Tibial nerve (tissue), 4 donors: ENCODE results near the gene CARNS1. TPM values are rescaled to one million over a fixed set of nuclear protein-coding genes. Genes with fewer than 3 reads are reported as not detected.

Experiments
- DNase-seq, 2 donors: peaks; one replicate each; pipeline ENCODE4 v3.0.0-alpha.2; 2019; ENCODE audit warnings: low spot score in 2 of 2
- H3K27ac ChIP-seq, 4 donors: fragments of 200-600 bp; sonication (generic) in 3 of 4; one replicate each; pipeline ENCODE4 v1.5.1; 2017 to 2019; ENCODE audit warnings: mild to moderate bottlenecking in 1 of 4
- H3K27me3 ChIP-seq, 2 donors: fragments of 200-600 bp; sonication (generic) in 1 of 2; one replicate each; pipeline versions ENCODE4 v1.5.1 to v1.6.0; 2017 to 2019
- H3K36me3 ChIP-seq, 3 donors: fragments of 200-600 bp; sonication (generic); one replicate each; pipeline ENCODE4 v1.5.1; 2018 to 2019
- H3K4me1 ChIP-seq, 4 donors: fragments of 200-600 bp; sonication (generic) in 3 of 4; one replicate each; pipeline ENCODE4 v1.5.1; 2017 to 2019
- H3K4me3 ChIP-seq, 4 donors: fragments of 200-600 bp; sonication (generic) in 3 of 4; one replicate each; pipeline ENCODE4 v1.5.1; 2017 to 2019; ENCODE audit warnings: mild to moderate bottlenecking in 1 of 4, moderate library complexity in 1 of 4
- H3K9me3 ChIP-seq, 4 donors: fragments of 200-600 bp; sonication (generic) in 3 of 4; one replicate each; pipeline ENCODE4 v1.5.1; 2017 to 2019
- EP300 ChIP-seq, 2 donors: sonication (generic); formaldehyde crosslinking; IDR thresholded peaks; one replicate each; pipeline ENCODE4 v1.6.1; 2017; ENCODE audit warnings: antibody characterized with exemption in 2 of 2, mild to moderate bottlenecking in 1 of 2
- POLR2A ChIP-seq, 2 donors: fragments of 450-650 bp; IDR thresholded peaks; one replicate each; pipeline ENCODE4 v1.6.1; 2017; ENCODE audit warnings: antibody characterized with exemption in 2 of 2, mild to moderate bottlenecking in 2 of 2, moderate library complexity in 2 of 2
- WGBS, 2 donors: methylation state at CpG; one replicate each; pipeline ENCODE4 v1.1.5; 2018; 5-methylcytosine and 5-hydroxymethylcytosine counted together
- total RNA-seq, 4 donors: library from RNA; depleted of rRNA; stranded (reverse); fragments of >200 nt; gene quantifications; one replicate each; pipeline ENCODE4 v1.1.0, GENCODE V29; 2016
- TF ChIP-seq, protein P1 (sequence below), 5 experiments: fragments of 200-600 bp in 3 of 5; fragments of 450-650 bp in 2 of 5; sonication (generic) in 3 of 5; IDR thresholded peaks; one replicate each; pipeline ENCODE4 v1.5.1; 2016 to 2019; ENCODE audit warnings: antibody characterized with exemption in 5 of 5, mild to moderate bottlenecking in 3 of 5, moderate library complexity in 2 of 5

CARNS1 gene
- total RNA-seq, 4 donors from 2014 or later, result 1.8 to 5.9 (median 4.3) TPM

DNA sequence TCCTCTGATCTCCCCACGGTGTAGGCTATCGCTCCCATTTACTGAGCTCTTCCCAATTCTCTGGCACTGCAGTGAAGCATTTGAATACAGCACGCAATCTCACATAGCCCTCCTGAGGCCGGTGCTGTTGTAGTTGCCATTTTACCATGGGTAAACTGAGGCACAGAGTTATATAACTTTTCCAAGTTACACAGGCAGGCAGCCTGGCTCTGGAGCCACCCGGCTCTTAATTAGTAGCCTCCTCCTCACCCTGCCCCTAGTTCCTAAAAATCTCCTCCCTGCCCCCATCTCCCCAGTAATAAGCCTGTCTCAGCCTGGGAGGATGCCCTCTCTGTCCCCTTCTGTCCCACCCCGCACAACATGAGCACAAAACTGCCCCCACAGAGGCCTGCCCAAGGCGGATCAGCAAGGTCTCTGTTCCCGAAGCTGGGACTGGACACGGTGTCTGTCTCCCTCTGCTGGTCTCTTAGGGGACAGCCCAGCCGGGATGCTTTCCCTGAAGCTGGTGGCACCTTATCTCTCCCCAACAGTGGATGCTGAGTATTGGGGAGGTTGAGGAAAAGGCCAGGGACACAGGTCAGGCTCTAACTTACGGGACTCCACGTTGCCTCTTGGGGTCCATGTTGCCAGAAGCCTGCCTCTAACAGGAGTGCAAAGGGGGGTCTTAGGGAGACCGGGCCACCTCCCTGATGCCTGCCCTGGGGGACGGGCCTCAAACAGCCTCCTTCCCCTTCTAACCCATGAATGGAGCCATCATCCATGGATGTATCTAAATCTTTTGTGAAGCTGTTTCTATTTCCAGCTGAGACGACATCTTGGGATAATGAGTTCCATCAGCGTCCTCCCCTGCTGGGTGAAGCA lies 33.0 kb upstream of the CARNS1 start:
- Histone ChIP-seq H3K9me3 (no peaks in the 10 kb centered on the region), H3K27ac (peak overlapping the region in 1 of 4 donors; percentile 13), H3K4me1 (peaks cover 0 to 41% (median 8%) of the 10 kb centered on the region in 4 donors), H3K4me3 (no peak overlapping the region), H3K27me3 (no peaks in the 10 kb centered on the region), H3K36me3 (no peaks in the 10 kb centered on the region)
- peak; percentile 74 to 86 for DNase-seq
- WGBS, 2 donors, result 36 to 39% methylated on average over 16 of the region's 16 CpGs
- TF ChIP-seq EP300 (IDR thresholded peaks at IDR 0.05) (peak in 1 of 2 donors; percentile 37), POLR2A (IDR thresholded peaks at IDR 0.05) (no peak)
- TF ChIP-seq, protein P1, sequence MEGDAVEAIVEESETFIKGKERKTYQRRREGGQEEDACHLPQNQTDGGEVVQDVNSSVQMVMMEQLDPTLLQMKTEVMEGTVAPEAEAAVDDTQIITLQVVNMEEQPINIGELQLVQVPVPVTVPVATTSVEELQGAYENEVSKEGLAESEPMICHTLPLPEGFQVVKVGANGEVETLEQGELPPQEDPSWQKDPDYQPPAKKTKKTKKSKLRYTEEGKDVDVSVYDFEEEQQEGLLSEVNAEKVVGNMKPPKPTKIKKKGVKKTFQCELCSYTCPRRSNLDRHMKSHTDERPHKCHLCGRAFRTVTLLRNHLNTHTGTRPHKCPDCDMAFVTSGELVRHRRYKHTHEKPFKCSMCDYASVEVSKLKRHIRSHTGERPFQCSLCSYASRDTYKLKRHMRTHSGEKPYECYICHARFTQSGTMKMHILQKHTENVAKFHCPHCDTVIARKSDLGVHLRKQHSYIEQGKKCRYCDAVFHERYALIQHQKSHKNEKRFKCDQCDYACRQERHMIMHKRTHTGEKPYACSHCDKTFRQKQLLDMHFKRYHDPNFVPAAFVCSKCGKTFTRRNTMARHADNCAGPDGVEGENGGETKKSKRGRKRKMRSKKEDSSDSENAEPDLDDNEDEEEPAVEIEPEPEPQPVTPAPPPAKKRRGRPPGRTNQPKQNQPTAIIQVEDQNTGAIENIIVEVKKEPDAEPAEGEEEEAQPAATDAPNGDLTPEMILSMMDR (IDR thresholded peaks at IDR 0.05), result peak; percentile 92 to 99 (median 97)

DNA sequence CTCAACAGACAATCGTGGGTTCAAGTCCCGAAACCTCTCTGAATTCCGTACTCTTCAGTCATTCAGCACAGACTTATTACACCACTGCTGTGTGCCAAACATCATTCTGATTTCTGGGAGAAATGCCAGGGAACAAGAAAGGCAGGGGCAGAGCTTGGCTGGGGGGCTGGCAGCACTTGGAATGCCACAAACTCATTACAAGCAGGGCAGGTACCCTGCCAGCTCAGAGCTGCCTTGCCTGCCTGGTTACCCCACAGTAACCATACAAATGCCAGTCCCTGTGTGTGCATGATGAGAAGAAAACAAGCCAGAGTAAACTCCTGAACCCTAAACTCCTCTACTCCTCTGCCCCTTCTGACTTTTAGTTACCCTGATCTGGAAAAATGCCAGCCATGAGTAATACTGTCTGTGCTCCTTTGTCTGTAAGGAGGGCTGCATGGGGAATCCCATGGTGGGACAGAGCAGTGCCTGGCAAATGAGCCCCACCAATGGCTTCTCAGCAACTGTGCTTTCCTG lies 30.6 kb upstream of the CARNS1 start:
- TF ChIP-seq, protein P1 (IDR thresholded peaks at IDR 0.05), result no peak
- TF ChIP-seq EP300 (IDR thresholded peaks at IDR 0.05) (peak in 1 of 2 donors; percentile 20), POLR2A (IDR thresholded peaks at IDR 0.05) (no peak)
- Histone ChIP-seq H3K27ac (peak overlapping the region in 2 of 4 donors; percentile 12 to 63), H3K4me3 (no peak overlapping the region), H3K27me3 (no peaks in the 10 kb centered on the region), H3K36me3 (no peaks in the 10 kb centered on the region), H3K9me3 (no peaks in the 10 kb centered on the region), H3K4me1 (peaks cover 0 to 28% (median 8%) of the 10 kb centered on the region in 4 donors)
- DNase-seq, result no peak
- 35 to 52% methylated on average over 3 of the region's 3 CpGs for WGBS, 2 donors

DNA sequence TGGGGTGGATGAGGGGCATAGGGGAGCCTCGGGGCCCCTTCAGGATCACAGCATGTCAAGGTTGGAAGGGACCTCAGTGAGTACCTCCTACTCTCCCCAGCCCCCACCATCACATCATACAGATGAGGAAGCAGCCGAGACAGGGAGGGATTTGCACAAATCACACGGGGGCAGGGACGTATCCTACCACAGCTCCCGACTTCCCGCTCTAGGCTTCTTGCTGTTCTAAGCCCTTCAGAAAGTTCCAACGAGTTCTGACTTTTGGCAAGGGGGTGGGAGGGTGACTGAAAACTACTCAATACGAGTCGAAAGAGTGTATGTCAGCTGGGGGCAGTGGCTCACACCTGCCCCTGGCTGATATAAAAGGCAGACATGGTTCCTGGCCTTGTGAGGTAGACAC lies 28.4 kb upstream of the CARNS1 start:
- Histone ChIP-seq H3K36me3 (no peaks in the 10 kb centered on the region), H3K4me1 (peaks cover 0 to 37% (median 15%) of the 10 kb centered on the region in 4 donors), H3K27me3 (no peaks in the 10 kb centered on the region), H3K27ac (no peak overlapping the region), H3K4me3 (no peak overlapping the region), H3K9me3 (no peaks in the 10 kb centered on the region)
- 32 to 38% methylated on average over 4 to 9 of the region's 9 CpGs for WGBS, 2 donors
- TF ChIP-seq EP300 (IDR thresholded peaks at IDR 0.05) (no peak), POLR2A (IDR thresholded peaks at IDR 0.05) (no peak)
- TF ChIP-seq, protein P1 (IDR thresholded peaks at IDR 0.05), result no peak
- DNase-seq, result no peak

DNA sequence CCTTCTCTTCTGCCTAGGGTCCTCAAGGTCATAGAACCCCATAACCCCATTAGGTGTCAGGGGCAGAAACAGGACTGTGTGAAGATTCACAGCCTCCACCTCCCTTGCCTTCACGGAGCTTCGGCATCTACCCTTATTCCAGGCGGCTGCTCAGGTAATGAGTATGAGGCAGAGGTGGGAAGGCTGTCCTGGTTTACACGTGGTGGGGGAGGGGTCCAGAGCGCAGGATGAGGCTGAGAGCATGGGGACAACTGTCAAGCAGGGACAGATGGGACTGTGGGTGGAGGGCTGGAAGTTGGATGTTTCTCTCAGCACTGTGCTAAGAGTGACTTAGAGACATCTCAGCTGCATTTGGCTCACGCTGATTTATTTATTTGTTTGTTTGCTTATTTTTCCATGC lies 28.0 kb upstream of the CARNS1 start:
- WGBS, 2 donors, result 53 to 62% methylated on average over 6 of the region's 6 CpGs
- no peak overlapping the region for H3K27ac ChIP-seq

More for the DNA sequence above, 28.0 kb upstream of the CARNS1 start:
- H3K9me3 ChIP-seq, result no peaks in the 10 kb centered on the region
- DNase-seq, result no peak
- TF ChIP-seq POLR2A (IDR thresholded peaks at IDR 0.05) (no peak), EP300 (IDR thresholded peaks at IDR 0.05) (no peak)
- TF ChIP-seq, protein P1 (IDR thresholded peaks at IDR 0.05), result no peak
- H3K36me3 ChIP-seq, result no peaks in the 10 kb centered on the region
- no peak overlapping the region for H3K4me3 ChIP-seq
- H3K27me3 ChIP-seq, result no peaks in the 10 kb centered on the region
- peaks cover 0 to 35% (median 15%) of the 10 kb centered on the region in 4 donors for H3K4me1 ChIP-seq
